NOMO-1 treated with dmso at 0.1 percent for 144 hours (cell line): ENCODE data around the gene PHTF2.
A peak's percentile ranks its signal among the peaks of the same experiment; 100 is the strongest.
"Not testable (repeated sequence)": the region's sequence is repeated elsewhere in the genome, so short reads cannot be mapped to it uniquely, and the experiment has no call there.

Source experiments
- DNase-seq: peaks from one replicate; lab custom pipeline; 2025; ENCODE audit not compliant: unreplicated experiment; lab: John Stamatoyannopoulos, UW

The PHTF2 gene

GRCh38 chr7:77827999-77828398, 29.4 kb downstream of the PHTF2 start:
- DNase-seq = no peak

GRCh38 chr7:77830649-77831355, 32.2 kb downstream of the PHTF2 start:
- DNase-seq = no peak

- no peak for DNase-seq
Observed at GRCh38 chr7:77831481-77831880, 32.9 kb downstream of the PHTF2 start.

DNA sequence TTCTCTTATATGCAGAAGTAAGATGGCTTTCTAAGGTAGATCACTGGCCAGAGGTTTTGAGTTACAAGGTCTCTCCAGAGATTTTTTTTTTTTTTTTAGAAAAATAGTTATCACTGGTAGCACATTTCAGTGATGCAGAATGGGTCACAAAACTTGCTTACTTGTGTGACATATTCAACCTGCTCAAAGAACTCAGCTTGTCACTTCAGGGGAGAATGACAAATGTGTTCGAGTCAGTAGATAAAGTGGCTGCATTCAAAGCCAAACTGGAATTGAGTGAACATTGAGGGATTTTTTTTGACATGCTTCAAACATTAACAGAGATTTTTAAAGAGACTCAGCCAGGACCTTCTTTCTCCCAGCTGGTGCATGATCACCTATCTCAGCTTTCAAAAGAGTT, 33.4 kb downstream of the PHTF2 start:
- no peak for DNase-seq

- no peak for DNase-seq
Observed at GRCh38 chr7:77833136-77833535, 34.6 kb downstream of the PHTF2 start.

GRCh38 chr7:77836425-77836824, 37.9 kb downstream of the PHTF2 start:
- DNase-seq = not testable (repeated sequence)

- no peak for DNase-seq
Observed at GRCh38 chr7:77837275-77837674, 38.7 kb downstream of the PHTF2 start.

- DNase-seq = no peak
Observed at GRCh38 chr7:77837966-77838365, 39.4 kb downstream of the PHTF2 start.

DNA sequence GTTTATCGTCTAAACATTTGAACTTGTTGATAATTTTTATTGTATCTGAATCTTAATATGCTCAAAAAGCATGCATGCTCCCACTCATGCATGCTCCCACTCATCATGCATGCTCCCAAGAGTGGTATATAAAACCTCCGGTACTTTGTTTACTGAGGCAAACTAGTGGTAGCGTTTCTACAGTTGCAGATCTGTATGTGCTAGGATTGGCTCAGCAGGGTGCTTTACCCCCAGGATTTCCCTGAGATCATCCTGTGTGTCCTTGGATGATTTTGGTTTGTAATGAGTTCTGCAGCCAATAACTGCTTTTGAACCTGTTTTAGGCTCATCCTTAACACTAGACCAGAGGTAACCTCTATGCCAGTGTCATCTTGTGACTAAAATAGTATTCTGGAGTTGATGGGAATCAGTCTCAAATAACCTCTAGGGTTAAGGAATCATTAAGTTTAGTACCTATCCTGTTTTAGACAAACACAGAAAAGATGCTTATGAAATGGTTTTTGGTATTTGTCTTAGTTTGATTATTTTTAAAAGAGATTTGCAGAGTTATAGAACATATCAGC, 40.4 kb downstream of the PHTF2 start:
- no peak for DNase-seq

GRCh38 chr7:77839919-77840318, 41.3 kb downstream of the PHTF2 start:
- DNase-seq = no peak

DNA sequence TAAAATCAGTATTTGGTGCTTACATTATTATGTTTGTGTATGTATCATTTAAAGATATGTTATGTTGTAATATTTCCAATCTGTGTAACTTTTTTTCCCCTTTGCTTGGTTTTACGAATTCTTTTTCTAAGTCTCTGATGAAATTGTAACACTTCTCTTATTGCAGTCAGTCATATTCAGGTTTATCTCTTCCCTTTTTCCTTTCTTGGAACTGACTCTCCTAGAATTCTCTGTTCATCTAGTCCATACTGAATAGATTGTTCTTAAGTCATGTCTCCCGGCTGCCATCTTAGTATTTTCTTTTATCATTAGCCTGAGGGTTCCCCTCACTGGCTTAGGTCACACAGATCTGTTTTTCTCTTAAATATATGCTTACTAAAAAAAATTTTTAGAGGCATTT, 44.6 kb downstream of the PHTF2 start:
- DNase-seq = no peak

- DNase-seq = no peak
Observed at GRCh38 chr7:77846317-77847092, 47.9 kb downstream of the PHTF2 start.

GRCh38 chr7:77855371-77856083, 57.0 kb downstream of the PHTF2 start:
- DNase-seq = no peak

- no peak for DNase-seq
Observed at GRCh38 chr7:77858278-77858677, 59.7 kb downstream of the PHTF2 start.

GRCh38 chr7:77859343-77859742, 60.8 kb downstream of the PHTF2 start:
- DNase-seq = peak; percentile 9

DNA sequence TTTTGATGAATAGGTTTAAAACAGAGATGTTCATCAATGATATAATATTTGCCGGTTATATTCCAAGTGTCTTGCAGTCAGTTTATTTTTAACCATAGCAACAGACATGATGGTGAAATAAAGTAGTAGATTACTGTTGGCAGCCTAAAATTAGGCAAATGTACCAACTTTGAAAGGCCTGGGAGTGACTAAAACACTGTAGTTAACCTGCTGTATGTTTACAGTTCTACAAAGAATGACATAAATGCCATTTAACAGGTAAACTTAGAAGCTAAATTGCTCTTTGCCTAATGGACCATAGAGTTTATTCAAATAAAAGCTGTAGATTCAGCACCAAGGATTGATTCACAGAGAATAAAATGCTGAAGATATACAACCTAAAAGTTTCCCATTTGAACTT, 64.1 kb downstream of the PHTF2 start:
- no peak for DNase-seq

- DNase-seq = no peak
Observed at GRCh38 chr7:77863860-77864259, 65.3 kb downstream of the PHTF2 start.

GRCh38 chr7:77866370-77866769, 67.8 kb downstream of the PHTF2 start:
- no peak for DNase-seq

GRCh38 chr7:77866786-77867536, 68.4 kb downstream of the PHTF2 start:
- peak; percentile 28 for DNase-seq

DNA sequence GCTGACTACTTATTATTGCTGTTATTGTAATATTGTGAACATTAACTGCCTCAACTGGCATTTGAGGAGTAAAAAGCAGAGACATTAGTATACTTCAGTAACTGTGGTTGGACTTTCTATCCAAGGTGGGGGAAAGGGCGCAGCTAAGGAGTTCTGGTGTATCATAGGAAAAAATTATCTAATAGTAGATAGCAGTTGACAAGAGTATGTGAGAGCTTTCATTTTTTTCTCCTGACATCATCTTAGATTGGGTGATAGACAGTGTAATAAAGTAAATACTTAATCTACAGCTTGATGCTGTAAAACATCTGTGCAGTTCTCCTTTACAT, 68.9 kb downstream of the PHTF2 start:
- no peak for DNase-seq

- DNase-seq = not testable (repeated sequence)
Observed at GRCh38 chr7:77872256-77872655, 73.7 kb downstream of the PHTF2 start.
